ENCODE data around the gene SH2B2.
"Not testable (repeated sequence)": the region's sequence is repeated elsewhere in the genome, so short reads cannot be mapped to it uniquely, and the experiment has no call there.

SH2B2 gene

GRCh38 chr7:102337002-102337401 lies 50.3 kb downstream of the SH2B2 start:
- not testable (repeated sequence) for DNase-seq (ENCODE audit: low spot score)

- DNase-seq (ENCODE audit: low spot score) = not testable (repeated sequence)
These were observed 50.8 kb downstream of the SH2B2 start for GRCh38 chr7:102337420-102337819.

GRCh38 chr7:102340599-102341368 lies 54.1 kb downstream of the SH2B2 start:
- not testable (repeated sequence) for DNase-seq (ENCODE audit: low spot score)

GRCh38 chr7:102346983-102347382 lies 60.3 kb downstream of the SH2B2 start:
- DNase-seq (ENCODE audit: low spot score) = not testable (repeated sequence)

DNA sequence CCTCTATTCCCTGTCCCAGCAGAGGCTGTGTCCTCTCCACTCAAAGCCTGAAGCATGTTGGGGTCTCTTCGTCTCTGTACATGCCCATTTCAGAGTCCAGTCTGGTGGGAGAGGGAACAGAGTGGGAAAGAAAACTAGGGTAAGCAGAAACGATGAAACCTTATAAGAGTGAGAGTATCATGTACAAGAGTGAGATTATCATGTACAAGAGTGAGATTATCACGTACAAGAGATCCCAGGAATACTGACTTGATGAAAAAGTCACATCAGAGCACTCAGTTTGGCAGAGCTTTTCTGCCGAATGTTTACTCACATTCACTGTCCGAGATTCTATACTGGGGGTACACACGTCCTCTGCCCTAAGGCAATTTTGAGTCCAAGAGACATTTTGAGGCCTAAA lies 69.7 kb downstream of the SH2B2 start, which contains the start of gene SPDYE6:
TSS of gene SPDYE6 (minus strand) at position 101 of the 400 bp plus-strand sequence. CDS start 421 bp downstream, outside the sequence.
- not testable (repeated sequence) for DNase-seq (ENCODE audit: low spot score)

DNA sequence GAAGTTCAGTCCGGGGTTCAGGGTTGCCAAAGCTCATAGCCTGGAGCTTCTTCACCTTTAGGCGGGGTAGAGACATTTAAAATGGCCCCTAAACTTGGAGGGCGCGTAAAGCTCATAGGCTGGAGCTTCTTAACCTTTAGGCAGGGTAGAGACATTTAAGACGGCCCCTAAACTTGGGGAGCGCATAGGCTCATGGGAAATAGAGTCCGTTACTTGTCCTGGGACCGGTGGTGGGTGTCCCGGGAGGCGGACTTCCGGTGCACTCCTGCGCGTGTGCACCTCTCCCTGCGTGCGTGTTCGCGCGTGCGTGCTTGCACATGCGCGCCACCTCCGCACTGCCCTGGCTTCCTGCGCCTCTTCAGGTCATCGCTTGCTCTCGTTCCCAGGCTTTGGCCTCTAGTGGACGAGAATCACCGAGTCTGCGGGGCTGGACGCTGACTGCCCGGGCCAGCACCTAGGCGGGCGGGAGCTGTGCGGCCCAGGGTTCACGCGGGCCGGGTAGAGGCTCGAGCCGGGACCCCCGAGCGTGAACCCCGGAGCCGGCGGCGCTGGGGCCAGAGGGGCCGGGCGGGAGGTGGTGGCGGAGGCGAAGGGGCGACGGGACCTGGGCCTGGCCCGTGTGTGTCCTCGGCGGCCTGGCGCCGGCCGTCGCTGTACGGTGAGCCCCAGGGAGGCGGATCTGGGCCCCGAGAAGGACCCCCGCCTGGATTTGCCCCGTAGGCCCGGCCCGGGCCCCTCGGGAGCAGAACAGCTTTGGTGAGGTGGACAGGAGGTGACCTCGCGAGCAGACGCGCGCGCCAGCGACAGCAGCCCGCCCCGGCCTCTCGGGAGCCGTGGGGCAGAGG lies 77.1 kb downstream of the SH2B2 start:
- peak; percentile 87 for DNase-seq (ENCODE audit: low spot score)

GRCh38 chr7:102364394-102364886 lies 77.8 kb downstream of the SH2B2 start:
- not testable (repeated sequence) for DNase-seq (ENCODE audit: low spot score)

DNA sequence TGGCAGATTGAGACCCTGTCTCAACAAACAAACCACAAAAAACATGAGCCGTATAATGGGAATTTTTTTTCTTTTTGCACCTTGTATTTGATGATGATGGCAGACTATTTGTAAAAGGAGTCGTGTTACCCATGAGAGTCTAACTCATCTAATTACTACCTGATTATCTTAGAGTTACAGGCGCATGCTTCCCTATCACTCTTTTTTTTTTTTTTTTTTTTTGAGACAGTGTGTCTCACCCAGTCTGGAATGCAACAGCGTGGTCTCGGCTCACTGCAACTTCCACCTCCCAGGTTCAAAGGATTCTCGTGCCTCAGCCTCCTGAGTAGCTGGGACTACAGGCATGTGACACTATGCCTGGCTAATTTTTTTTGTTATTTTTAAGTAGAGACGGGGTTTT lies 78.7 kb downstream of the SH2B2 start:
- DNase-seq (ENCODE audit: low spot score) = not testable (repeated sequence)

- DNase-seq (ENCODE audit: low spot score) = not testable (repeated sequence)
These were observed 83.4 kb downstream of the SH2B2 start for GRCh38 chr7:102370038-102370437.

Measured in hematopoietic multipotent progenitor cell treated with erythropoietin and hydrocortisone succinate and interleukin-3 and kit ligand, for 17 days (in vitro differentiated cells).